Stimulated activated CD4-positive, alpha-beta T cell treated with anti-CD3 and anti-CD28 coated beads, Interleukin-2, amount 100 ng/mL, for 24 hours (primary cell): Measurements from ENCODE around the gene MS4A14.
"Not testable (repeated sequence)": the region's sequence is repeated elsewhere in the genome, so short reads cannot be mapped to it uniquely, and the experiment has no call there.

Experiments
- DNase-seq, 2 donors: peaks; one replicate each; pipeline ENCODE4 v3.0.0-alpha.2; 2020

MS4A14 gene

GRCh38 chr11:60392361-60392760 lies 3.9 kb upstream of the MS4A14 start:
- no peak for DNase-seq

- DNase-seq = no peak
Observed at GRCh38 chr11:60393016-60393415, 3.2 kb upstream of the MS4A14 start.

GRCh38 chr11:60394666-60395380 lies 1.4 kb upstream of the MS4A14 start:
- DNase-seq = no peak

- DNase-seq = no peak
Observed at GRCh38 chr11:60396799-60397198, 540 bp downstream of the MS4A14 start.

- DNase-seq = no peak
Observed at GRCh38 chr11:60420015-60420414, 23.8 kb downstream of the MS4A14 start.

GRCh38 chr11:60422609-60423008 lies 26.4 kb downstream of the MS4A14 start:
- no peak for DNase-seq

GRCh38 chr11:60428517-60428916 lies 32.3 kb downstream of the MS4A14 start:
- no peak for DNase-seq

GRCh38 chr11:60429272-60429671 lies 33.0 kb downstream of the MS4A14 start, which contains the start of gene MS4A5:
Gene MS4A5, plus strand, starts transcription at chr11:60429572. Its CDS starts 103 bp downstream, at chr11:60429675.
- no peak for DNase-seq

GRCh38 chr11:60431251-60431650 lies 35.0 kb downstream of the MS4A14 start:
- no peak for DNase-seq

- no peak for DNase-seq
Observed at GRCh38 chr11:60433401-60433800, 37.1 kb downstream of the MS4A14 start.

- DNase-seq = no peak
Observed at GRCh38 chr11:60447070-60447469, 50.8 kb downstream of the MS4A14 start.

GRCh38 chr11:60447846-60448245 lies 51.6 kb downstream of the MS4A14 start:
- DNase-seq = no peak

- DNase-seq = not testable (repeated sequence)
Observed at GRCh38 chr11:60451185-60451584, 54.9 kb downstream of the MS4A14 start.

GRCh38 chr11:60454212-60454611 lies 58.0 kb downstream of the MS4A14 start:
- DNase-seq = no peak

- no peak for DNase-seq
Observed at GRCh38 chr11:60455531-60456042, 59.3 kb downstream of the MS4A14 start, which contains the start of gene MS4A1. Gene MS4A1, plus strand, starts transcription at chr11:60455847. Its CDS starts 6,528 bp downstream, at chr11:60462375.

- no peak for DNase-seq
Observed at GRCh38 chr11:60457576-60457975, 61.3 kb downstream of the MS4A14 start.

GRCh38 chr11:60459345-60459744 lies 63.1 kb downstream of the MS4A14 start:
- no peak for DNase-seq
